ENCODE measurements around the gene CTIF. TPM values are rescaled to one million over a fixed set of nuclear protein-coding genes. Genes with fewer than 3 reads are reported as not detected.

Gene CTIF
- total RNA-seq, 4 donors from 2014 or later, result 29.0 to 61.5 (median 37.7) TPM

DNA sequence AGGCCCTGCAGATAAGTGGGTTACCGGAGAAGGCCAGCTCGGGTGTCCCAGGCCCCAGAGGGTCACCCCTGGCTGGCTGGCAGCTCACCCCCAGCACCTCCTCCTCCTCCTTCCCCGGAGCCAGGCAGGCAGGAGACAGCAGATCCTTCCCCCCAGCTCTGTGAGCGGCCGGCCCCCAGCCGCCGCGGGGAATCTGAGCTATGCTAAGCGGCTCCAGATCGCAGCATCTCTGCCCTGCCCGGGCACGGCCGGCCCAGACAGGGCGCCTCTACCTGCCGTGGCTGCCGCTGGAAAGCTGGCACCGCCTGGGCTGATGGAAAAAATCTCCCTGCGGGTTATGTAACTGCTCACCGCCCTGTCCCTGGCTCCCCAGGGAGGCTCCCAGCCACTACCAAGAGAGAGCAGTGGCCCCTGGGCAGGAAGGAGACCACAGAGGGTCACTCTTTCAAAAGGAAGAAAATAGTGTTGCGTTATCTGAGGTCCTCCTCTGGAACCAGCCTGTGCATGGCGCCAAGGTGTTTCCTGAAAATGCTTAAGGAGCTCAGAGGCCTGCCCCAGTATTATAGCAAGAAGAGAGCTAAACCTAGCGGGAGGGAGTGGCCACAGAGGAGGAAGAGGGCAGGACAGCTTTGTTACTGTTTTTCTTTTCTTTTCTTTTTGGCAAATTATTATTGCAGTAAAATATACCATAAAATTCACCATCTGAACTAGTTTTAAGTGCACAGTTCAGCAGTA lies 233.0 kb downstream of the CTIF start:
- H3K27me3 ChIP-seq, result no peaks in the 10 kb centered on the region
- no peaks in the 10 kb centered on the region for H3K9me3 ChIP-seq
- H3K4me1 ChIP-seq, result peaks cover 8% of the 10 kb centered on the region
- WGBS, result 57% methylated on average over 10 of the region's 22 CpGs
- no peaks in the 10 kb centered on the region for H3K36me3 ChIP-seq
- H3K4me3 ChIP-seq, result no peak overlapping the region
- no peak for DNase-seq (ENCODE audit: low spot score in 2 of 2)
- peak overlapping the region; percentile 9 for H3K27ac ChIP-seq
- TF ChIP-seq EP300 (IDR thresholded peaks at IDR 0.05), result no peak
- TF ChIP-seq POLR2A (IDR thresholded peaks at IDR 0.05), result no peak
- TF ChIP-seq, protein P1, sequence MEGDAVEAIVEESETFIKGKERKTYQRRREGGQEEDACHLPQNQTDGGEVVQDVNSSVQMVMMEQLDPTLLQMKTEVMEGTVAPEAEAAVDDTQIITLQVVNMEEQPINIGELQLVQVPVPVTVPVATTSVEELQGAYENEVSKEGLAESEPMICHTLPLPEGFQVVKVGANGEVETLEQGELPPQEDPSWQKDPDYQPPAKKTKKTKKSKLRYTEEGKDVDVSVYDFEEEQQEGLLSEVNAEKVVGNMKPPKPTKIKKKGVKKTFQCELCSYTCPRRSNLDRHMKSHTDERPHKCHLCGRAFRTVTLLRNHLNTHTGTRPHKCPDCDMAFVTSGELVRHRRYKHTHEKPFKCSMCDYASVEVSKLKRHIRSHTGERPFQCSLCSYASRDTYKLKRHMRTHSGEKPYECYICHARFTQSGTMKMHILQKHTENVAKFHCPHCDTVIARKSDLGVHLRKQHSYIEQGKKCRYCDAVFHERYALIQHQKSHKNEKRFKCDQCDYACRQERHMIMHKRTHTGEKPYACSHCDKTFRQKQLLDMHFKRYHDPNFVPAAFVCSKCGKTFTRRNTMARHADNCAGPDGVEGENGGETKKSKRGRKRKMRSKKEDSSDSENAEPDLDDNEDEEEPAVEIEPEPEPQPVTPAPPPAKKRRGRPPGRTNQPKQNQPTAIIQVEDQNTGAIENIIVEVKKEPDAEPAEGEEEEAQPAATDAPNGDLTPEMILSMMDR (IDR thresholded peaks at IDR 0.05), result no peak
- no peak for TF ChIP-seq POLR2AphosphoS5 (IDR thresholded peaks at IDR 0.05)

DNA sequence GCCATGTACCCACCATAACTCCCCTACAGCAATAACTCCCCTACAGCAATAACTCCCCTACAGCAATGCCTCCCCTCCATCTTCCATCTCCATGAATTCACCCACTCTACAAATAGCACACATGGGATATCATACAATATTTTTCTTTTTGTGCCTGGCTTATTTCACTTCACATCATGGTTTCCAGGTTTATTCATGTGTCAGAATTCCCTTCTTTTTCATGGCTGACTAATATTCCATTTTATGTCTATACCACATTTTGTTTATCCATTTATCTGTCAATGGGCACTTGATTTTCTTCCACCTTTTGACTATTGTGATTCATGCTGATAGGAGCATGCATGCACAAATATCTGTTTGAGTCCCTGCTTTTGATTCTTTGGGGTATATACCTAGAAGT lies 233.6 kb downstream of the CTIF start:
- Histone ChIP-seq H3K4me1 (peaks cover 5% of the 10 kb centered on the region), H3K27me3 (no peaks in the 10 kb centered on the region), H3K9me3 (no peaks in the 10 kb centered on the region), H3K4me3 (no peak overlapping the region), H3K36me3 (no peaks in the 10 kb centered on the region), H3K27ac (no peak overlapping the region)
- TF ChIP-seq, protein P1 (IDR thresholded peaks at IDR 0.05), result no peak
- no peak for TF ChIP-seq POLR2AphosphoS5 (IDR thresholded peaks at IDR 0.05)
- TF ChIP-seq POLR2A (IDR thresholded peaks at IDR 0.05), result no peak
- no peak for TF ChIP-seq EP300 (IDR thresholded peaks at IDR 0.05)
- DNase-seq (ENCODE audit: low spot score in 2 of 2), result no peak

DNA sequence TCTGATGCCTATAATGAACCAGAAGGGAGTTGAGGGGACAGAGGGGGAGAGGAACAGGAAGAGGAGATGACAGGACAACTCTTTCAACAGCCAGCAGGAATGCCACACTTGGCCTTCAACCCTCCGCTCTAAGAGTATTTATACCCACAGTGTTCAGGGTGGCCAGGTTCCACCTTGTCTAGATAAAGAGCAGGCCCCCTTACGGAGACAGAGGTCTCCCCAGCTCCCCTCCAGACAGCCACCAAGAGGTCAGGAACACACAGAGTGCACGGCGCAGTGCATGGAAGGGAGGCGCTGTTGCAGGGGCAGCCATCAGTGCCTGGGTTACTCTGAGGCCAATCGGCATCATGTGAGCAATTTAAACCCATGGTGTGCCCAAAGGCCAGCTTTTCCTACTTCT lies 235.0 kb downstream of the CTIF start:
- no peak overlapping the region for H3K4me3 ChIP-seq
- H3K4me1 ChIP-seq, result peaks cover 5% of the 10 kb centered on the region
- no peaks in the 10 kb centered on the region for H3K27me3 ChIP-seq
- DNase-seq (ENCODE audit: low spot score in 2 of 2), result no peak
- 100% methylated on average over 2 of the region's 6 CpGs for WGBS
- H3K27ac ChIP-seq, result no peak overlapping the region
- H3K36me3 ChIP-seq, result no peaks in the 10 kb centered on the region
- TF ChIP-seq POLR2AphosphoS5 (IDR thresholded peaks at IDR 0.05) (no peak), POLR2A (IDR thresholded peaks at IDR 0.05) (no peak), EP300 (IDR thresholded peaks at IDR 0.05) (no peak)
- TF ChIP-seq, protein P1 (IDR thresholded peaks at IDR 0.05), result no peak
- H3K9me3 ChIP-seq, result no peaks in the 10 kb centered on the region

DNA sequence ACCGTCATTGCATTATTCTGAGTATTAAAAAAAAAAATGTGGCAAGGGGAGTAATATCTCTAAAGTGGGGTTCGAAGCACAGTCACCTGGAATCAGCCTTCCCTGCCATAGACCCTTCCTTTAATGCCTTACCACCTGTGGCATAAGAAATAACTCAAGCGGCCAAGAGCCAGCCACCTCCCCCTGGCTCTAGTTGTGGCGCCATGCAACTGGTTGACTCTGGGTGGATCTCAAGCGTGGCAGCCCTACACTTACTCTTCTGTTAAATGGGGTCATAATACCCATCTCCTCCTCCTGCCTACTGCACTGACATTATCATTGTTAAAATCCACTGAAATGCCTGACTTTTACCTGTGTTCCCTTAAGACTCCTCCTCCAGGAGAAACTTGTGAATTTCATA lies 236.1 kb downstream of the CTIF start:
- 95% methylated on average over 5 of the region's 5 CpGs for WGBS
- Histone ChIP-seq H3K27me3 (no peaks in the 10 kb centered on the region), H3K36me3 (no peaks in the 10 kb centered on the region), H3K27ac (no peak overlapping the region), H3K4me3 (no peak overlapping the region), H3K4me1 (peaks cover 7% of the 10 kb centered on the region), H3K9me3 (no peaks in the 10 kb centered on the region)
- TF ChIP-seq POLR2AphosphoS5 (IDR thresholded peaks at IDR 0.05) (no peak), POLR2A (IDR thresholded peaks at IDR 0.05) (no peak), EP300 (IDR thresholded peaks at IDR 0.05) (no peak)
- TF ChIP-seq, protein P1 (IDR thresholded peaks at IDR 0.05), result no peak
- DNase-seq (ENCODE audit: low spot score in 2 of 2), result no peak

DNA sequence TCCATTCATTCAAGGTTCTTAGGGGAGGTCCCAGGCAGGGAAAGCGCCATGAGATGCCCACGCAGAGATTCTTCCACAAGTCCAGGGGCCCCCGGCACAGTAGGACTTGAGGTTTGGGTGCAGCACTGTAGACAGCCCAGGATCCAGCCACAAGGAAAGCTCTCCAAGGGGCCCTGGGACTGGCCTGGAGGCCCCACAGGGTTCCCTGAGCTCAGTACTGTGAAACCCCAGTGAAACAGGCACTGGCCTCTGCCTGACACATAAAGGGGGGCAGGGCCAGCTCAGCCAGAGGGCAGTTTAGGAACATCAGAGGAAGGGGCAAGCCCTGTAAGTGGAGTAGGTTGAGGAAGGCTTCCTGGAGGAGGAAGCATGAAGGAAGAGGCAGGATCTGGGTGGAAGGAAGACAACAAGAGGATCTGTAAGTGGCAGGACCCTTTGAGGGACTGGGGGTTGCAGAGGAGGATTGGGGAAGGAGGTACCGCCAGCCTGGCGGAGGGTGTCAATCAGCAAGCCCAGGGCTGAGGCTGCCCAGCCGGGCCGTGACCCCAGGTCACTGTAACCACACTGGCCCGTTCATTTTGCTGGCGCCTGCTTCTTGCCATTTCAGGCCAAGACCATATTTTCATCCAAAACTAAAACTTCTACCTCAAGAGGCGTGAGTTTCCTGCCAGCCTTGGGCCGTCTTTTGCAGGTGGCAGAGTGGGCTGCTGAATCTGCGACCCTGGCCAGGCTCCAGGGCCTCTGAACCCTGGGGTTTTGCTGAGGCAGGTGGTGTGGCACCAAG lies 236.7 kb downstream of the CTIF start:
- Histone ChIP-seq H3K27ac (no peak overlapping the region), H3K4me1 (peaks cover 13% of the 10 kb centered on the region), H3K9me3 (no peaks in the 10 kb centered on the region), H3K36me3 (no peaks in the 10 kb centered on the region), H3K4me3 (no peak overlapping the region), H3K27me3 (no peaks in the 10 kb centered on the region)
- WGBS, result 89% methylated on average over 12 of the region's 12 CpGs
- DNase-seq (ENCODE audit: low spot score in 2 of 2), result no peak
- no peak for TF ChIP-seq POLR2AphosphoS5 (IDR thresholded peaks at IDR 0.05)
- no peak for TF ChIP-seq EP300 (IDR thresholded peaks at IDR 0.05)
- TF ChIP-seq POLR2A (IDR thresholded peaks at IDR 0.05), result no peak
- TF ChIP-seq, protein P1 (IDR thresholded peaks at IDR 0.05), result no peak
